CD4-positive, alpha-beta T cell (primary cell): ENCODE results near the gene STX8. TPM values are rescaled to one million over a fixed set of nuclear protein-coding genes. Genes with fewer than 3 reads are reported as not detected.

ENCODE experiments used
- ATAC-seq: fragments of 200-7000 bp; cut with Tn5 transposase; one replicate; pipeline ENCODE4 v1.10.0; 2022; ENCODE audit warnings: mild to moderate bottlenecking; ENCODE audit not compliant: poor library complexity
- CTCF ChIA-PET: fragments of 350-600 bp; sonication (Branson Sonifier 250); formaldehyde crosslinking; loops from one replicate; lab custom pipeline; 2021; ENCODE audit warnings: antibody characterized with exemption, inconsistent platforms; lab: Charles Lee
- POLR2A ChIA-PET: fragments of 350-600 bp; sonication (Branson Sonifier 250); formaldehyde crosslinking; loops from one replicate; lab custom pipeline; 2021; ENCODE audit warnings: antibody characterized with exemption, inconsistent platforms; lab: Charles Lee
- DNase-seq, 14 experiments: peaks; one replicate each; pipeline ENCODE4 v3.0.0-alpha.2; 2013 to 2020; ENCODE audit warnings: mixed read lengths in 2 of 14
- H3K27ac ChIP-seq, 2 donors: one replicate each; pipeline versions ENCODE4 v1.5.1 to v1.7.0; 2013; ENCODE audit warnings: low read length in 2 of 2, low read depth in 1 of 2, mild to moderate bottlenecking in 1 of 2
- H3K27me3 ChIP-seq, 2 experiments: 1 replicate in 1 of 2; 2 replicates in 1 of 2; pipeline versions ENCODE4 v1.6.1 to v1.7.0; 2013; ENCODE audit warnings: low read length in 2 of 2, control low read depth in 1 of 2, mild to moderate bottlenecking in 1 of 2, moderate library complexity in 1 of 2; ENCODE audit not compliant: insufficient read depth in 2 of 2, control insufficient read depth in 1 of 2
- H3K36me3 ChIP-seq: one replicate; pipeline ENCODE4 v1.6.1; 2013; ENCODE audit warnings: low read length, control low read depth; ENCODE audit not compliant: insufficient read depth
- H3K4me1 ChIP-seq: one replicate; pipeline ENCODE4 v1.6.1; 2013; ENCODE audit warnings: low read length, control low read depth; ENCODE audit not compliant: insufficient read depth
- H3K4me3 ChIP-seq: one replicate; pipeline ENCODE4 v1.5.1; 2013; ENCODE audit warnings: mild to moderate bottlenecking, low read length, moderate library complexity
- H3K9me3 ChIP-seq, 2 experiments: 1 replicate in 1 of 2; 2 replicates in 1 of 2; pipeline versions ENCODE4 v1.6.1 to v1.7.0; 2013; ENCODE audit warnings: low read length in 2 of 2, mild to moderate bottlenecking in 2 of 2, control low read depth in 1 of 2, moderate library complexity in 1 of 2; ENCODE audit not compliant: control insufficient read depth in 1 of 2, insufficient read depth in 1 of 2
- H3K27ac Mint-ChIP-seq: one replicate; pipeline ENCODE4 v1.8.0; 2020; ENCODE audit warnings: mixed read lengths
- H3K27me3 Mint-ChIP-seq: one replicate; pipeline ENCODE4 v1.8.0; 2021; ENCODE audit warnings: mixed read lengths
- H3K36me3 Mint-ChIP-seq: one replicate; pipeline ENCODE4 v1.8.0; 2021; ENCODE audit warnings: low read depth, mixed read lengths
- H3K4me1 Mint-ChIP-seq: one replicate; pipeline ENCODE4 v1.8.0; 2021; ENCODE audit warnings: low read depth, mixed read lengths
- H3K4me3 Mint-ChIP-seq: one replicate; pipeline ENCODE4 v1.8.0; 2020; ENCODE audit warnings: mild to moderate bottlenecking, mixed read lengths
- H3K9me3 Mint-ChIP-seq: one replicate; pipeline ENCODE4 v1.8.0; 2020; ENCODE audit warnings: mixed read lengths
- CTCF ChIP-seq: fragments of 200-600 bp; IDR thresholded peaks from one replicate; pipeline ENCODE4 v1.8.0; 2022; ENCODE audit warnings: antibody characterized with exemption, mild to moderate bottlenecking
- intact Hi-C, 2 experiments: fragments of 100-400 bp; cut with DNase I in 1 of 2; cut with micrococcal nuclease in 1 of 2; formaldehyde crosslinking; loops; one replicate each; pipeline versions ENCODE4 v1.15.1 to v1.9.0; 2023 to 2025; cut with DNase I, micrococcal nuclease
- total RNA-seq, 174 experiments: library from RNA in 2 of 174; stranded (reverse) in 2 of 174; gene quantifications; one replicate each; pipeline ENCODE4 v1.2.3 and lab custom pipeline; 2021 to 2026

Gene STX8
- total RNA-seq, 2 experiments from 2014 or later, result 52.2 to 63.2 TPM

- Mint-ChIP-seq H3K27me3 (no peaks in the 10 kb centered on the region), H3K4me1 (no peaks in the 10 kb centered on the region), H3K4me3 (no peak overlapping the region), H3K9me3 (no peaks in the 10 kb centered on the region), H3K27ac (no peak overlapping the region), H3K36me3 (no peaks in the 10 kb centered on the region)
- TF ChIP-seq CTCF, result no peak
- no peak for ATAC-seq
- Histone ChIP-seq H3K36me3 (no peaks in the 10 kb centered on the region), H3K4me1 (no peaks in the 10 kb centered on the region), H3K4me3 (no peak overlapping the region), H3K27me3 (no peaks in the 10 kb centered on the region), H3K9me3 (no peaks in the 10 kb centered on the region), H3K27ac (no peak overlapping the region)
- ChIA-PET CTCF (no interaction called here), POLR2A (no interaction called here)
- DNase-seq, result no peak
- intact Hi-C loops, result no loop called here
These were observed 374.8 kb downstream of the STX8 start for GRCh38 chr17:9200699-9201359.

Other genes with a start within 250 kb of the STX8 start
- gene CFAP52, start 822 bp upstream of the STX8 start, total RNA-seq, result not detected
- under 1 TPM; 0.08 to 0.17 TPM for gene USP43, start 69.7 kb upstream of the STX8 start, total RNA-seq
- gene DHRS7C, start 215.8 kb upstream of the STX8 start, total RNA-seq, result not detected
- gene GSG1L2, start 246.3 kb upstream of the STX8 start, total RNA-seq, result not detected